GM19455 (cell line): ENCODE measurements around the gene TPI1.
"Not testable (repeated sequence)": the region's sequence is repeated elsewhere in the genome, so short reads cannot be mapped to it uniquely, and the experiment has no call there.

Source experiments
- ATAC-seq: cut with Tn5 transposase; IDR thresholded peaks from one replicate; pipeline ENCODE4 v1.9.1; 2021; ENCODE audit not compliant: unreplicated experiment

The TPI1 gene

GRCh38 chr12:6890789-6891645 is 23.7 kb downstream of the TPI1 start:
- peak; percentile 95 for ATAC-seq

DNA sequence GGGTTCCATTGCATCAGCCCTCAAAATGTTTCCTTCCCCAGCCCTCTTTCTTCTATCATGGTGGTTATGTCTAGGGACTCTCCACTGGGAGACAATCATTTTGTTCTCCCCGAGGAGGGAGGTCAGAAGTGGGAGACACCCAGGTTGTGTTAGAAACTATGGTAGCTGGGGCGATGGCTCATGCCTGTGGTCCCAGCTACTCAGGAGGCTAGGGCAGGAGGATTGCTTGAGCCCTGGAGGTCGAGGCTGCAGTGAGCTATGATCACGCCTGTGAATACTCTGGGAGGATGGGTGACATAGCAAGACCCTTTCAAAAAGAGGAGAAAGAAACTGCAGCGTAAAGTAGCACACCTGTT is 24.3 kb downstream of the TPI1 start:
- no peak for ATAC-seq

GRCh38 chr12:6892683-6893082 is 25.4 kb downstream of the TPI1 start:
- ATAC-seq, result not testable (repeated sequence)

DNA sequence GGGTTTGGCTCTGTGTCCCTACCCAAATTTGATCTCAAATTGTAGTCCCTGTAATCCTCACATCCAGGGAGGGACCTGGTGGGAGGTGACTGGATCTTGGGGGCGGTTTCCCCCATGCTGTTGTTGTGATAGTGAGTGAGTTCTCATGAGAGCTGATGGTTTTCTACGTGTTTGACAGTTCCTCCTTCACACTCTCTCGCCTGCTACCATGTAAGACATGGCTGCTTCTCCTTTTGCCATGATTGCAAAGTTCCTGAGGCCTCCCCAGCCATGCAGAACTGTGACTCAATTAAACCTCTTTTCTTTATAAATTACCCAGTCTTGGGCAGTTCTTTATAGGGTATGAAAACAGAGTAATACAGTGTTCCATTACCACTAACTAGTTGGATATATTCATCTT is 27.0 kb downstream of the TPI1 start:
- ATAC-seq, result no peak

DNA sequence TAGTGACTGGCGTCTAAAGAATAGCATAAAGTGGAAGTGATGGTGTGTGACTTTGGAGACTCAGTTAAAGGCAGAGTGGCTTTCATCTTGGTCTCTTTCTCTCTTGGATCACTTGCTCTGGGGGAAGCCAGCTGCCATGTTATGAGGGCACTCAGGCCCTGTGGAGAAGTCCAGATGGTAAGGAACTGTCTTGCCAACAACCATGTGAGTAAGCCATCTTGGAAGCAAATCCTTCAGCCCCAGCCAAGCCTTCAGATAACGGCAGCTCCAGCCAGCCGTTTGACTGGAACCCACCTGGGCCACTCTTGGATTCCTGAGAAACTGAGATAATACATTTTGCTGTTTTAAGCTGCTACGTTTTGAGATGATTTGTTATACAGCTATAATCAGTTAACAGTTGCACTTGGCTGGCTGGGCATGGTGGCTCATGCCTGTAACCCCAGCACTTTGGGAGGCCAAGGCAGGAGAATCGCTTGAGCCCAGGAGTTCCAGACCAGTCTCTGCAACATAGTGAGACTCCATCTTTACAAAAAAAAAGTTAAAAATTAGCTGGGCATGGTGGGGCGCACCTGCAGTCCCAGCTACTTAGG is 29.6 kb downstream of the TPI1 start:
- ATAC-seq, result no peak

DNA sequence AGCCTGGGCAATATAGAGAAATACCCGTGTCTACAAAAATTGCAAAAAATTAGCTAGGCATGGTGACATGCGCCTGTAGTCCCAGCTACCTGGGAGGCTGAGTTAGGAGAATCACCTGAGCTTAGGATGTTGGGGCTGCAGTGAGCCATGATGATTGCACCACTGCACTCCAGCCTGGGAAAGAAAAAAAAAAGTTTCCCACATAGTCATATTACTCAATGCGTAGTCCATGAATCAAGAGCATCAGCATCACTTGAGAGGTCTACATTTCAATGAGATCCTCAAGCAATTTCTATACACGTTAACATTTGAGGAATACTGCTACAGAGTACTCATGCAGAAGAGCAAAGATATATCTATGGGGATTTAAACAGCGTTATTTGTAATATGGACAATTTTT is 32.1 kb downstream of the TPI1 start:
- ATAC-seq, result no peak

DNA sequence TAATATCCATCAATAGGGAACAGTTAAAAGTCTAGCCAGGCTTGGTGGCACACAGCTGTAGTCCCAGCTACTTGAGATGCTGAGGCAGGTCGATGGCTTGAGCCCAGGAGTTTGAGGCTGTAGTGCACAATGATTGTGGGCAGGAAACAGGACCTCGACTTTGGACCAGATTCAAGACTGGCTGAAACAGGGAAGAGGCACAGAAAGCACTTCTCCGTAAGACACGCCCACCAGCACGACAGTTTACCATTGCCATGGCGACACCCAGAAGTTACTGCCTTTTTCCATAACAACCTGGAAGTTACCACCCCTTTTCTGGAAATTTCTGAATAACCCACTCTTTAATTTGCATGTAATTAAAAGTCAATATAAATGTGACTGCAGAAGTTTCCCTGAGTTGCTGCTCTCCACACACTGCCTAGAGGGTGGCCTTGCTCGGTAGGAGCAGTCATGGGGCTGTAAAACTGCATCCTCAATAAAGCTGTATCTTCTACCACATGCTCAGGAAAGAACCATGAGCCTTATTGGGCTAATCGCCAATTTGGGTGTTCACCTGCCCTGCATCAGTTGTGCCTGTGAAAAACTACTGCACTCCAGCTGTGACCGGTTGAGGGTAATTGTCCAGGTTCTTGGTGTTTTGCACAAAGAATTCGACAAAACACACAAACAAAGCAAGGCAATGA is 32.6 kb downstream of the TPI1 start:
- ATAC-seq, result no peak

DNA sequence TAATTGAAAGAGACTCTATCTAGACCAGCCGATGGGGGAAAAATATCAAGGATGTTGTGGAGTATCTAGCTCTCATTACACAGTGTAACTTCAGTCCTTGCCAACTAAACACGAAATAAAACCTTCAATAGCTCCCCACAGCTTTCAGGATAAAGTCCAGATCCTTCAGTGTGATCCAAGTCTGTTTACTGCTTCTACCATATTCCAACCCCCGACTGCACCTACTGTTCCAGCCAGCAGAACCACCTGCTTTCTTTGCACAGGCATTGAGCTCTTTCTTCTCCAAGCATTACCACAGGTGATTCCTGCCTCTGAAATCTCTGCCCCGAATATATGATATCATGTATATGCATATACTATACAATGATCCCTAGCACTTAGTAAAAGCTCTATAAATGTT is 35.1 kb downstream of the TPI1 start:
- ATAC-seq, result no peak

DNA sequence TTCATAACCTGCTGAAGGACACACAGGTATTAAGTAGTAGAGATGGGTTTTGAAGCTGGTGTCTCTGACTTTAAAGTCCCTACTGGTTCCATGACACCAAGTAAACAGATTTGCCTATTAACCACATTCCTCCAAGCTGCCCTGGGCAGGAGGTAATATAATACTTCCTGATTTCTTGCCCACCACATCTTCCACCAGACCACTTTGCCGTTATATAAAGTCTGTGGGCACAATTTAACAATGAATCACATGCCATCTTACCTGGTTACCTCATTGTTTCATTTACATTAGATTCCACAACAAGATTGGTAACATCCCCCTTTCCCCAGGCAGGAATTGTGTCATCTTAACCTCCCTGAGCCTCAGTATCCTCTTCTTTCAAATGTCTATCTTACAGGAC is 36.4 kb downstream of the TPI1 start:
- no peak for ATAC-seq

DNA sequence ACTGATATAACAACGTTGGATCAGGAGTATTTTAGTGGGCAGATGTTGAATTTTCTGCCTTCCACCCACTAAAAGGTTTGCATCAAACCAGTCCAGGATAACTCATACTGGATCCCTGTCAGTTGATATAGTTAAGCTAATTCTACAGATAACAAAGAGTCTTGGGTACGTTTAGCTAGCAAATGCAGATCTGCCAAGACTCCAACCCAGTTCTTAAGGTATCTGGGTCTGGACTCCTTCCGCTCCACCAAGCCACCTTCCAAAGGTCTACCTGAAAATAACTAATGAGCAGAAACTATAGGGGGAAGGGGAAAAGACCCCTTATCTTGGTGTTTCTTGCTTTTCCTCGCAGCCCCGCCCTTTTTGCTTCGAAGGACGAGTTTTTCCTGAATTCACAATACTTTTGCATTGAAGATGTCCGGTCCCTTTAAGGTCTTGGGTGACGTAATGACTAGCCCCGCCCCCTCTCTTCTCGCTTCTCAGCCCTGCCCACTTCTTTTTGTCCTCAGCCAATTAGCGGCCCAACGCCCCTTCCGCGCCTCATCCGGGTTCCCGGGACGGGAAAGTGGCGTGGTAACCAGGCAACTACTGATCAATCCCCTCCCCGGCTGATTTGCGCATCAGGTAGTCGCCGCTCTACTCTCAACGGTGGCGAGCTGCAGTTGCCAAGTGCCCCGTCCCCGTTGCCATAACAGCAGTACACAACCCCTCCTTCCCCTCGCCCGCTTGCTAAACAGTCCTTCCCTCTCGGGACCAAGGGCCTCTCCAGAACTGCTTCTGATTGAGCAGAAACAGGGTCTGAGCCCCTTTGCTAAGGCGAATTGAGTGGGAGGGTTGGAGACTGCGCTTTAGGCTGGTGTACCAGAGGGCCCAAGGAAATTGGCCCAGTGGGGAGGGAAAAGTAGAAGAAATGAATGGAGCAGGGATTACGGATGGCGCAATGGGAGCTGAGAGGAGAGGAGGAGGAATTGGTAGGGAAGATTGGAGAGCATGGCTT is 37.2 kb downstream of the TPI1 start, which contains the start of gene LRRC23:
TSS of gene LRRC23 (plus strand) at position 543 of the 997 bp plus-strand sequence. CDS start 812 bp downstream, outside the sequence.
- peak; percentile 97 for ATAC-seq

- ATAC-seq, result no peak
Measured at GRCh38 chr12:6905414-6906040, 38.2 kb downstream of the TPI1 start.

- not testable (repeated sequence) for ATAC-seq
Measured at GRCh38 chr12:6908141-6908540, 40.8 kb downstream of the TPI1 start.

DNA sequence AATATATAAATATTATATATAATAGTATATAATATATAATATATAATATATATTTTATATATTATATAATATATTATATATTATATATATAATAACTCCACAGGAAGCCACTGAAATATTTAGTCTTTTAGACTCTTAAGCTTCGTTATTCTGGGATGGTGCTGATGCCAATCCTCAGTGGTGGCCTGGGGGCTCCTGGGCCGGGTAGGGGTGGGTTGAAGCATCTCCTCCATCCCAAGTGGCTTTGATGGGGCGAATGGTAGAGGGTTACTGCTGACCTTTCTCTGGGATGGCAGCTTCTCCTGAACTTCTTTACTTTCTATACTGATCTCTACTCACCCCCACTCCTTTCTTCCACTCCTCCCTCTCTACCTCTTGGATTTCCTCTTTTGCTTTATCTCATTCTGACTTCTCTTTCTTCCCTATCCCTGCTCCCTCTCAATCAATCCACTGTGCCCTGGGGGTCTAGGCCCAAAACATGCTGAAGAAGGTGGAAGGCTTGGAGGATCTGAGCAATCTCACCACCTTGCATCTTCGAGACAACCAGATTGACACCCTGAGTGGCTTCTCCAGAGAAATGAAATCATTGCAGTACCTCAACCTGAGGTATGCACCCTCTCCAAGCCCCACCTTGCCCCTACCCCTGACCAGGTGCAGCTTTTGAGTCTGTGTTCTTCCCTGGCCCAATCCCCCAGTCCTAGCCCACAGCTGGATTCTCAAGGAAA is 42.3 kb downstream of the TPI1 start:
- ATAC-seq, result no peak

DNA sequence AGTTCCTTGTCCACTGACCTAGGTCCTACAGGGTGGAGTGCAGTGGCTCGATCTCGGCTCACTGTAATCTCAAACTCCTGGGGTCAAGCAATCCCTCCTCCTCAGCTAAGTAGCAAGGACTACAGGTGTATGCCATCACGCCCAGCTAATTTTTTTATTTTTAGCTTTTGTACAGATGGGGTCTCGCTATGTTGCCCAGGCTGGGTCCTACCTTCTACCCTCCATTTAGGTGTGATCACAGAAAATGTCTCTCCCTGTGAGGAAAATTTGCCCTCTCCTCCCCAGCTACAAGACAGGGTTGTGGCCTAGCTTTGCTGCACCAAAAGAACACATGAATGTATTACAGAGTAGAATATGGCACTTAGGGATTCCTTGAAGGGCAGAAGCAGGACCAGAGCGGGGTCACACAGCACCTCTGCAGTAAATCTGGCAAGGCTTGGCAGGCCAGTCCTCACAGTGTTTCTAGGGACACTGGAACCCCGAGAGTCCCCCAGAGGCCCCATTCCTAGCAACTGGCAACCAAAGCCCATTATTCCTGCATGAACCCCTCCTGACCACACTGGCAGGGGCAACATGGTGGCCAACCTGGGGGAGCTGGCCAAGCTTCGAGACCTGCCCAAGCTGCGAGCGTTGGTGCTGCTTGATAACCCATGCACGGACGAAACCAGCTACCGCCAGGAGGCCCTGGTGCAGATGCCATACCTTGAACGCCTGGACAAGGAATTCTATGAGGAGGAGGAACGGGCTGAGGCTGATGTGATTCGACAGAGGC is 45.0 kb downstream of the TPI1 start:
- no peak for ATAC-seq

DNA sequence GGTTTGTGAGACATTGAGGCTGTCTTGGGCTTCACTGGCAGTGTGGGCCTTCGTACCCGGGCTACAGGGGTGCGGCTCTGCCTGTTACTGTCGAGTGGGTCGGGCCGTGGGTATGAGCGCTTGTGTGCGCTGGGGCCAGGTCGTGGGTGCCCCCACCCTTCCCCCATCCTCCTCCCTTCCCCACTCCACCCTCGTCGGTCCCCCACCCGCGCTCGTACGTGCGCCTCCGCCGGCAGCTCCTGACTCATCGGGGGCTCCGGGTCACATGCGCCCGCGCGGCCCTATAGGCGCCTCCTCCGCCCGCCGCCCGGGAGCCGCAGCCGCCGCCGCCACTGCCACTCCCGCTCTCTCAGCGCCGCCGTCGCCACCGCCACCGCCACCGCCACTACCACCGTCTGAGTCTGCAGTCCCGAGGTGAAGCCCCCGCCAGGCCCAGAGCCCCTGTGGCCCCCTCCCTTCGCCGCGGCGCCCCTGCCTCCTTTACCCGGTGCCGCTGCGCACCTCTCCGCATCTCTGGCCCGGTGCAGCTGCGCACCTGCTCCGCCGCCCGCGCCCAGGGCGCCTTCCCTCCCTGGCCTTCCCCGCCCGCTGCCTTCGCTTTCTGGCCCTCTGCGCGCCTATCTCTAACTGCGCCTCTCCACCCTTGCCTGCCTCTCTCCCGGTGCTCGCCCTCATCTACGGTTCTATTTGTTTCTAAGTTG is 47.1 kb downstream of the TPI1 start, which contains the start of gene ENO2:
TSS of gene ENO2 (plus strand) at position 335 of the 701 bp plus-strand sequence. CDS start 1,253 bp downstream, outside the sequence.
- peak; percentile 78 for ATAC-seq

- no peak for ATAC-seq
Measured at GRCh38 chr12:6914947-6915788, 47.8 kb downstream of the TPI1 start.

DNA sequence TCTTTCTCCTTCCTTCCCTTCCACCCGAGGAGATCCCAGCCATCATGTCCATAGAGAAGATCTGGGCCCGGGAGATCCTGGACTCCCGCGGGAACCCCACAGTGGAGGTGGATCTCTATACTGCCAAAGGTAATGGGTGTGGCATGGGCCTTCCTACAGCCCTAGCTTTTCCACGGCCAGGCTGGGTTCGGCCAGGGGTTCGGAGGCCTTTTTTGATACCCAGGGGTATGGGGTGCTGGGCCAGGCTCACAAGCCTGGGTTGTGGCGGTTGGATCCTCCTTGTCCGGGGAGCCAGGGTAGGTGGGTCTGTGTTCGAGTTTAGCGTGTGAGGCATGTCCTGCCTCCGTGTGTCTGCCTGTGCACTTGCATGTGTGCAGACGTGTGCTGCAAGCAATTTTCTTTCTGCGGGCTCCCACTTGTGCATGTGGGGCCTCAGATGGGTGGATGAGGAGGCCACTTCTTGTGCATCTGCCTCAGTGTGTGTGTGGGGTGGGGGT is 48.5 kb downstream of the TPI1 start:
- no peak for ATAC-seq
